ENCODE data around the gene ERAS. TPM values are rescaled to one million over a fixed set of nuclear protein-coding genes. Genes with fewer than 3 reads are reported as not detected.

Gene ERAS
- total RNA-seq, 1 experiment from 2014 or later, result not detected

- CTCF ChIA-PET, result no interaction called here
- no TSS peak for BruUV-seq (replicated peaks)
Observed at GRCh38 chrX:48781705-48782104, 44.6 kb upstream of the ERAS start.

GRCh38 chrX:48782216-48782615 lies 44.1 kb upstream of the ERAS start:
- Histone ChIP-seq H3K4me3 (ENCODE audit: low read length) (no peak overlapping the region), H3K9ac (ENCODE audit: low read length) (no peak overlapping the region), H4K20me1 (ENCODE audit: low read length) (no peaks in the 10 kb centered on the region), H3K4me2 (ENCODE audit: low read length) (no peak overlapping the region), H3K27me3 (ENCODE audit: low read length) (no peaks in the 10 kb centered on the region), H3K9me2 (replicated peaks; ENCODE audit: low read length) (no peaks in the 10 kb centered on the region), H3K27ac (ENCODE audit: low read length) (no peak overlapping the region), H3K9me3 (ENCODE audit: low read length) (no peaks in the 10 kb centered on the region), H3K79me2 (ENCODE audit: low read length) (no peaks in the 10 kb centered on the region), H2AFZ (ENCODE audit: low read length) (no peak overlapping the region), H3K4me1 (ENCODE audit: insufficient read depth, low read length) (no peaks in the 10 kb centered on the region), H3K36me3 (ENCODE audit: low read depth, low read length) (no peaks in the 10 kb centered on the region), H3F3A (ENCODE audit: low read length, unreplicated experiment) (no peaks in the 10 kb centered on the region)
- ChIA-PET POLR2A (ENCODE audit: unreplicated experiment) (no interaction called here), CTCF (no interaction called here)
- TF ChIP-seq EZH2phosphoT487 (IDR thresholded peaks at IDR 0.05; ENCODE audit: borderline replicate concordance, low read length) (no peak), CTCF (conservative IDR thresholded peaks at IDR 0.05; ENCODE audit: low read depth, low read length) (no peak), EZH2 (IDR thresholded peaks at IDR 0.05; ENCODE audit: low read length, unreplicated experiment) (no peak)
- intact Hi-C loops (cut with micrococcal nuclease), result no loop called here
- no peak for DNase-seq
- no TSS peak for BruUV-seq (replicated peaks)
- no peak for ATAC-seq

More at GRCh38 chrX:48781705-48782104, 44.6 kb upstream of the ERAS start:
- ATAC-seq, result no peak
- no peaks in the 10 kb centered on the region for H3K36me3 ChIP-seq (ENCODE audit: low read depth, low read length)
- H3K4me1 ChIP-seq (ENCODE audit: insufficient read depth, low read length), result no peaks in the 10 kb centered on the region
- no peak overlapping the region for H3K27ac ChIP-seq (ENCODE audit: low read length)
- no peaks in the 10 kb centered on the region for H3K9me3 ChIP-seq (ENCODE audit: low read length)
- TF ChIP-seq EZH2phosphoT487 (IDR thresholded peaks at IDR 0.05; ENCODE audit: borderline replicate concordance, low read length), result no peak
- intact Hi-C loops (cut with micrococcal nuclease), result no loop called here
- no peak for DNase-seq
- no peak overlapping the region for H2AFZ ChIP-seq (ENCODE audit: low read length)
- H4K20me1 ChIP-seq (ENCODE audit: low read length), result no peaks in the 10 kb centered on the region
- no peaks in the 10 kb centered on the region for H3K79me2 ChIP-seq (ENCODE audit: low read length)
- H3K9me2 ChIP-seq (replicated peaks; ENCODE audit: low read length), result no peaks in the 10 kb centered on the region
- H3F3A ChIP-seq (ENCODE audit: low read length, unreplicated experiment), result no peaks in the 10 kb centered on the region
- H3K27me3 ChIP-seq (ENCODE audit: low read length), result no peaks in the 10 kb centered on the region
- no peak overlapping the region for H3K4me3 ChIP-seq (ENCODE audit: low read length)
- POLR2A ChIA-PET (ENCODE audit: unreplicated experiment), result no interaction called here
- no peak overlapping the region for H3K9ac ChIP-seq (ENCODE audit: low read length)
- H3K4me2 ChIP-seq (ENCODE audit: low read length), result no peak overlapping the region

- H3F3A ChIP-seq (ENCODE audit: low read length, unreplicated experiment), result no peaks in the 10 kb centered on the region
- H3K27me3 ChIP-seq (ENCODE audit: low read length), result no peaks in the 10 kb centered on the region
- H3K36me3 ChIP-seq (ENCODE audit: low read depth, low read length), result no peaks in the 10 kb centered on the region
- H3K9me2 ChIP-seq (replicated peaks; ENCODE audit: low read length), result no peaks in the 10 kb centered on the region
- no peak overlapping the region for H3K27ac ChIP-seq (ENCODE audit: low read length)
- TF ChIP-seq CTCF (conservative IDR thresholded peaks at IDR 0.05; ENCODE audit: low read depth, low read length) (no peak), EZH2phosphoT487 (IDR thresholded peaks at IDR 0.05; ENCODE audit: borderline replicate concordance, low read length) (no peak), EZH2 (IDR thresholded peaks at IDR 0.05; ENCODE audit: low read length, unreplicated experiment) (no peak)
- no TSS peak for BruUV-seq (replicated peaks)
- no peak overlapping the region for H3K9ac ChIP-seq (ENCODE audit: low read length)
- no peak for DNase-seq
- no peaks in the 10 kb centered on the region for H4K20me1 ChIP-seq (ENCODE audit: low read length)
- no peaks in the 10 kb centered on the region for H3K79me2 ChIP-seq (ENCODE audit: low read length)
- POLR2A ChIA-PET (ENCODE audit: unreplicated experiment), result no interaction called here
- intact Hi-C loops (cut with micrococcal nuclease), result no loop called here
- no peaks in the 10 kb centered on the region for H3K4me1 ChIP-seq (ENCODE audit: insufficient read depth, low read length)
- H3K4me2 ChIP-seq (ENCODE audit: low read length), result no peak overlapping the region
- ATAC-seq, result no peak
- no peak overlapping the region for H3K4me3 ChIP-seq (ENCODE audit: low read length)
- CTCF ChIA-PET, result no interaction called here
- no peak overlapping the region for H2AFZ ChIP-seq (ENCODE audit: low read length)
- no peaks in the 10 kb centered on the region for H3K9me3 ChIP-seq (ENCODE audit: low read length)
Observed at GRCh38 chrX:48782795-48783194, 43.5 kb upstream of the ERAS start.
